ENCODE results near the gene ACTA1.

The ACTA1 gene

DNA sequence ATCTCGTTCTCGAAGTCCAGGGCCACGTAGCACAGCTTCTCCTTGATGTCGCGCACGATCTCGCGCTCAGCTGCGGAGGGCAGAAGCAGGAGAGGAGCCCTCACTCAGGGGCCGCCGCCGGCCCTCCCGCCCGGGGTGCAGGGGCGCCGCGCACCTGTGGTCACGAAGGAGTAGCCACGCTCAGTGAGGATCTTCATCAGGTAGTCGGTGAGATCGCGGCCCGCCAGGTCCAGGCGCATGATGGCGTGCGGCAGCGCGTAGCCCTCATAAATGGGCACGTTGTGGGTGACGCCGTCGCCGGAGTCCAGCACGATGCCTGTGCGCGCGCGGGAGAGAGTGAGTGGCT lies 1.8 kb downstream of the ACTA1 start:
- no peak overlapping the region for H3K27ac ChIP-seq (ENCODE audit: low read length, poor library complexity, severe bottlenecking)
- H2AK5ac ChIP-seq (ENCODE audit: low read length, severe bottlenecking) = no peak overlapping the region
- no peaks in the 10 kb centered on the region for H3K79me1 ChIP-seq (replicated peaks; ENCODE audit: low read length, poor library complexity, severe bottlenecking)
- H3K4me1 ChIP-seq (ENCODE audit: control insufficient read depth, insufficient read depth, low read depth, low read length) = peaks cover 23% of the 10 kb centered on the region
- no peak overlapping the region for H2BK12ac ChIP-seq (ENCODE audit: low read length in 2 of 2)
- no peak overlapping the region for H3K4me2 ChIP-seq (ENCODE audit: low read length, poor library complexity, severe bottlenecking)
- peaks cover 66 to 80% of the 10 kb centered on the region in 2 experiments for H3K27me3 ChIP-seq (ENCODE audit: control insufficient read depth in 1 of 2, insufficient read depth in 1 of 2, low read length in 2 of 2)
- H4K8ac ChIP-seq (ENCODE audit: low read length) = no peak overlapping the region
- WGBS = 54% methylated on average over 34 of the region's 38 CpGs
- H2BK15ac ChIP-seq (ENCODE audit: low read depth, poor library complexity, severe bottlenecking) = no peak overlapping the region
- no peak overlapping the region for H3K18ac ChIP-seq (ENCODE audit: low read depth in 1 of 2, low read length in 2 of 2)
- no peaks in the 10 kb centered on the region for H3K36me3 ChIP-seq (ENCODE audit: control insufficient read depth in 1 of 2, insufficient read depth in 2 of 2, low read depth in 1 of 2, low read length in 2 of 2)
- H3K9ac ChIP-seq (ENCODE audit: low read length) = no peak overlapping the region
- H4K91ac ChIP-seq (ENCODE audit: low read length) = no peak overlapping the region
- no peak overlapping the region for H3K4me3 ChIP-seq (ENCODE audit: insufficient read depth in 1 of 2, low read depth in 1 of 2, low read length in 2 of 2)
- no peak overlapping the region for H2BK120ac ChIP-seq (ENCODE audit: low read depth, low read length)
- H2AFZ ChIP-seq (ENCODE audit: low read depth, low read length) = no peak overlapping the region
- H3K23ac ChIP-seq (ENCODE audit: low read length in 2 of 2) = no peak overlapping the region
- no peak overlapping the region for H3K14ac ChIP-seq (ENCODE audit: low read length in 2 of 2)
- H3K9me3 ChIP-seq (ENCODE audit: control insufficient read depth, low read length) = no peaks in the 10 kb centered on the region
- no peak overlapping the region for H3K4ac ChIP-seq (ENCODE audit: low read depth in 1 of 2, low read length in 2 of 2)
- no peak for DNase-seq
- H2BK5ac ChIP-seq (ENCODE audit: low read depth, low read length, poor library complexity, severe bottlenecking) = no peak overlapping the region

DNA sequence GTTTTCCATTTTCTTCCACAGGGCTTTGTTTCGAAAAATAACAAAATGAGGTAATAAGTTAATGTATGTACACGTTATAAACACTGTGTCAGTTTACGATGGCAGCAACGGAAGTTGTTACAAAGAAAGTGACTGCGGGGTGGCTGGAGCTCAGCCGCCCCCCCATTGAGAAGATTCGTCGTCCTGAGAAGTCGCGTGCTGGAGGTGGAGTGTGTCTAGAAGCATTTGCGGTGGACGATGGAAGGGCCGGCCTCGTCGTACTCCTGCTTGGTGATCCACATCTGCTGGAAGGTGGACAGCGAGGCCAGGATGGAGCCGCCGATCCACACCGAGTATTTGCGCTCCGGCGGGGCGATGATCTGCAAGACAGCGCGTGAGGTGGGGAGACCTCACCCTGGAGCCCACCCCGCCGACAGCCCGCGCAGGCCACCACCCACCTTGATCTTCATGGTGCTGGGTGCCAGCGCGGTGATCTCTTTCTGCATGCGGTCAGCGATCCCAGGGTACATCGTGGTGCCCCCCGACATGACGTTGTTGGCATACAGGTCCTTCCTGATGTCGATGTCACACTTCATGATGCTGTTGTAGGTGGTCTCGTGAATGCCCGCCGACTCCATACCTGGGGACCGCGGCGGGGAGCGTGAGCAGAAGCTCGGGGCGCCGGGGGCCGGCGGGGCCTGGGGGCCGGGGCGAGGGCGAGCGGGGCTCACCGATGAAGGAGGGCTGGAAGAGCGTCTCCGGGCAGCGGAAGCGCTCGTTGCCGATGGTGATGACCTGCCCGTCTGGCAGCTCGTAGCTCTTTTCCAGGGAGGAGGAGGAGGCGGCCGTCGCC lies 2.4 kb downstream of the ACTA1 start:
- Histone ChIP-seq H3K9me3 (ENCODE audit: control insufficient read depth, low read length) (no peaks in the 10 kb centered on the region), H4K8ac (ENCODE audit: low read length) (no peak overlapping the region), H3K23ac (ENCODE audit: low read length in 2 of 2) (no peak overlapping the region), H2BK5ac (ENCODE audit: low read depth, low read length, poor library complexity, severe bottlenecking) (no peak overlapping the region), H3K18ac (ENCODE audit: low read depth in 1 of 2, low read length in 2 of 2) (no peak overlapping the region), H3K4me2 (ENCODE audit: low read length, poor library complexity, severe bottlenecking) (no peak overlapping the region), H3K36me3 (ENCODE audit: control insufficient read depth in 1 of 2, insufficient read depth in 2 of 2, low read depth in 1 of 2, low read length in 2 of 2) (no peaks in the 10 kb centered on the region), H2AFZ (ENCODE audit: low read depth, low read length) (no peak overlapping the region), H2AK5ac (ENCODE audit: low read length, severe bottlenecking) (no peak overlapping the region), H3K27ac (ENCODE audit: low read length, poor library complexity, severe bottlenecking) (no peak overlapping the region), H3K4me3 (ENCODE audit: insufficient read depth in 1 of 2, low read depth in 1 of 2, low read length in 2 of 2) (peak overlapping the region in 1 of 2 experiments; percentile 28), H3K4me1 (ENCODE audit: control insufficient read depth, insufficient read depth, low read depth, low read length) (peaks cover 23% of the 10 kb centered on the region), H3K14ac (ENCODE audit: low read length in 2 of 2) (no peak overlapping the region), H2BK120ac (ENCODE audit: low read depth, low read length) (no peak overlapping the region), H4K91ac (ENCODE audit: low read length) (no peak overlapping the region), H2BK15ac (ENCODE audit: low read depth, poor library complexity, severe bottlenecking) (no peak overlapping the region), H2BK12ac (ENCODE audit: low read length in 2 of 2) (no peak overlapping the region), H3K79me1 (replicated peaks; ENCODE audit: low read length, poor library complexity, severe bottlenecking) (no peaks in the 10 kb centered on the region), H3K4ac (ENCODE audit: low read depth in 1 of 2, low read length in 2 of 2) (no peak overlapping the region), H3K9ac (ENCODE audit: low read length) (no peak overlapping the region), H3K27me3 (ENCODE audit: control insufficient read depth in 1 of 2, insufficient read depth in 1 of 2, low read length in 2 of 2) (peaks cover 72 to 85% of the 10 kb centered on the region in 2 experiments)
- WGBS = 67% methylated on average over 65 of the region's 65 CpGs
- DNase-seq = no peak

DNA sequence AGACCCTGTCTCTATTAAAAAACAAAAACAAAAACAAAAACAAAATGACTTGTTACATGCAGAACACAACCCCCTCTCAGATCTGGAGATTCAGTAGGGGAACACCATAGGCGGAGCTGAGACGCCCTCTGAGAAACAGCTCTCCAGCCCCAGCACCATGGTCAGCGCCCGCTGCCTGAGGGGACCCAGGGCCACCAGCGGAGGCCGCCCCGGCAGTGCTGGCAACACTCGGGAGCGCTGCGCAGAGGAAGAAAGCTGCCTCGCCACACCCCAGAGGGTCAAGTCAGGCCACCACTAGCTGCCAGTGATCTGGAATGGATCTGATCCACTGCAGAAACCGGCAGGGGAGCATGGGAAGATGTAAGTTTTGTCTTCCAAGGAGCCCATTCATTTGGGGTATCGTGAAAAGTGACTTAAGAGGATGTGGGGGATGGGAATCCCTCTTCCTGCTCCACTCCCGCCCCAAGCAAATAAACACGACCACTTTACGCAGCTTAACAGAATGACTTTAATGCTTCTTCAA lies 3.1 kb downstream of the ACTA1 start:
- no peak overlapping the region for H3K9ac ChIP-seq (ENCODE audit: low read length)
- no peak overlapping the region for H2BK12ac ChIP-seq (ENCODE audit: low read length in 2 of 2)
- peaks cover 74 to 87% of the 10 kb centered on the region in 2 experiments for H3K27me3 ChIP-seq (ENCODE audit: control insufficient read depth in 1 of 2, insufficient read depth in 1 of 2, low read length in 2 of 2)
- H3K14ac ChIP-seq (ENCODE audit: low read length in 2 of 2) = no peak overlapping the region
- H4K8ac ChIP-seq (ENCODE audit: low read length) = no peak overlapping the region
- no peak overlapping the region for H2BK120ac ChIP-seq (ENCODE audit: low read depth, low read length)
- no peaks in the 10 kb centered on the region for H3K79me1 ChIP-seq (replicated peaks; ENCODE audit: low read length, poor library complexity, severe bottlenecking)
- H3K18ac ChIP-seq (ENCODE audit: low read depth in 1 of 2, low read length in 2 of 2) = no peak overlapping the region
- H2BK15ac ChIP-seq (ENCODE audit: low read depth, poor library complexity, severe bottlenecking) = no peak overlapping the region
- DNase-seq = peak; percentile 51
- no peak overlapping the region for H3K27ac ChIP-seq (ENCODE audit: low read length, poor library complexity, severe bottlenecking)
- H2BK5ac ChIP-seq (ENCODE audit: low read depth, low read length, poor library complexity, severe bottlenecking) = no peak overlapping the region
- H3K23ac ChIP-seq (ENCODE audit: low read length in 2 of 2) = no peak overlapping the region
- H3K36me3 ChIP-seq (ENCODE audit: control insufficient read depth in 1 of 2, insufficient read depth in 2 of 2, low read depth in 1 of 2, low read length in 2 of 2) = no peaks in the 10 kb centered on the region
- no peak overlapping the region for H2AK5ac ChIP-seq (ENCODE audit: low read length, severe bottlenecking)
- 3% methylated on average over 11 of the region's 16 CpGs for WGBS
- peak overlapping the region in 1 of 2 experiments; percentile 28 for H3K4me3 ChIP-seq (ENCODE audit: insufficient read depth in 1 of 2, low read depth in 1 of 2, low read length in 2 of 2)
- no peak overlapping the region for H2AFZ ChIP-seq (ENCODE audit: low read depth, low read length)
- H3K4me2 ChIP-seq (ENCODE audit: low read length, poor library complexity, severe bottlenecking) = no peak overlapping the region
- H3K4me1 ChIP-seq (ENCODE audit: control insufficient read depth, insufficient read depth, low read depth, low read length) = peaks cover 21% of the 10 kb centered on the region
- no peaks in the 10 kb centered on the region for H3K9me3 ChIP-seq (ENCODE audit: control insufficient read depth, low read length)
- H4K91ac ChIP-seq (ENCODE audit: low read length) = no peak overlapping the region
- H3K4ac ChIP-seq (ENCODE audit: low read depth in 1 of 2, low read length in 2 of 2) = no peak overlapping the region

DNA sequence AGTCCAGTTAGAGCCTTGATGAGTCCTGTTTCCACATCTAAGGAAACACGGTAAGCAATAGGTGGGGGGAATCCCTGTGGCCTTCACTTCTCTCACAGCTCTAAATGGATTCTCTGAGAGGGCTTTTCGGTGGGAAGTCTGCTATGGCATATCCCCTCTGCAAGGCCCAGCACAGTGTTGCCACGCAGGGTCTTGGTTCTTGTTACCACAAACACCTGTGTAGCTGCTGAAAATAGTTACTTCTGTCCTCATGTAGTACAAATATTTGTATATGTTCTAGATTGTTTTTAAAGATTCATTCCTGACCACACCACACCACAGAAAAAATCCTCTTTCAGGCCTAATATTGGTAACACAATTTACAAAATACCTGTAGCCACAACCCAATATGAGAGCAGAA lies 5.6 kb downstream of the ACTA1 start:
- peaks cover 10% of the 10 kb centered on the region for H3K4me1 ChIP-seq (ENCODE audit: control insufficient read depth, insufficient read depth, low read depth, low read length)
- no peak for DNase-seq
- H2AK5ac ChIP-seq (ENCODE audit: low read length, severe bottlenecking) = no peak overlapping the region
- no peak overlapping the region for H3K4me3 ChIP-seq (ENCODE audit: insufficient read depth in 1 of 2, low read depth in 1 of 2, low read length in 2 of 2)
- H3K14ac ChIP-seq (ENCODE audit: low read length in 2 of 2) = no peak overlapping the region
- no peak overlapping the region for H2BK120ac ChIP-seq (ENCODE audit: low read depth, low read length)
- H2BK12ac ChIP-seq (ENCODE audit: low read length in 2 of 2) = no peak overlapping the region
- no peak overlapping the region for H3K4me2 ChIP-seq (ENCODE audit: low read length, poor library complexity, severe bottlenecking)
- 92% methylated on average over 3 of the region's 3 CpGs for WGBS
- H3K36me3 ChIP-seq (ENCODE audit: control insufficient read depth in 1 of 2, insufficient read depth in 2 of 2, low read depth in 1 of 2, low read length in 2 of 2) = no peaks in the 10 kb centered on the region
- H3K4ac ChIP-seq (ENCODE audit: low read depth in 1 of 2, low read length in 2 of 2) = no peak overlapping the region
- H2AFZ ChIP-seq (ENCODE audit: low read depth, low read length) = no peak overlapping the region
- no peak overlapping the region for H3K27ac ChIP-seq (ENCODE audit: low read length, poor library complexity, severe bottlenecking)
- no peak overlapping the region for H4K8ac ChIP-seq (ENCODE audit: low read length)
- no peak overlapping the region for H2BK5ac ChIP-seq (ENCODE audit: low read depth, low read length, poor library complexity, severe bottlenecking)
- no peak overlapping the region for H4K91ac ChIP-seq (ENCODE audit: low read length)
- H3K23ac ChIP-seq (ENCODE audit: low read length in 2 of 2) = no peak overlapping the region
- H3K27me3 ChIP-seq (ENCODE audit: control insufficient read depth in 1 of 2, insufficient read depth in 1 of 2, low read length in 2 of 2) = peaks cover 52 to 69% of the 10 kb centered on the region in 2 experiments
- H3K79me1 ChIP-seq (replicated peaks; ENCODE audit: low read length, poor library complexity, severe bottlenecking) = no peaks in the 10 kb centered on the region
- no peak overlapping the region for H2BK15ac ChIP-seq (ENCODE audit: low read depth, poor library complexity, severe bottlenecking)
- H3K9me3 ChIP-seq (ENCODE audit: control insufficient read depth, low read length) = peaks cover 3% of the 10 kb centered on the region
- H3K9ac ChIP-seq (ENCODE audit: low read length) = no peak overlapping the region
- no peak overlapping the region for H3K18ac ChIP-seq (ENCODE audit: low read depth in 1 of 2, low read length in 2 of 2)

Measured in mesenchymal stem cell (in vitro differentiated cells and primary cell).